Spleen (tissue), 11 donors: ENCODE measurements around the gene SAFB. TPM values are rescaled to one million over a fixed set of nuclear protein-coding genes. Genes with fewer than 3 reads are reported as not detected.

Experiments used
- DNase-seq: peaks from one replicate; pipeline ENCODE4 v3.0.0-alpha.2; 2020
- H3K27ac ChIP-seq, 8 donors: fragments of 200-600 bp; sonication (generic) in 7 of 8; 1 replicate in 4 of 8; 2 replicates in 4 of 8; pipeline versions ENCODE4 v1.5.0 to v1.8.0; 2016 to 2021; ENCODE audit warnings: inconsistent platforms in 4 of 8, mild to moderate bottlenecking in 4 of 8, moderate library complexity in 1 of 8
- H3K27me3 ChIP-seq, 7 donors: fragments of 200-600 bp; sonication (generic) in 6 of 7; replicated peaks in 1 of 7; 1 replicate in 4 of 7; 2 replicates in 3 of 7; pipeline versions ENCODE4 v1.5.0 to v1.8.0; 2016 to 2021; ENCODE audit warnings: inconsistent platforms in 3 of 7, mild to moderate bottlenecking in 1 of 7
- H3K36me3 ChIP-seq, 6 donors: fragments of 200-600 bp; sonication (generic) in 5 of 6; 1 replicate in 4 of 6; 2 replicates in 2 of 6; pipeline versions ENCODE4 v1.5.0 to v1.8.0; 2016 to 2021; ENCODE audit warnings: inconsistent platforms in 2 of 6
- H3K4me1 ChIP-seq, 6 donors: fragments of 200-600 bp; sonication (generic) in 5 of 6; 1 replicate in 3 of 6; 2 replicates in 3 of 6; pipeline versions ENCODE4 v1.5.0 to v1.8.0; 2016 to 2021; ENCODE audit warnings: inconsistent platforms in 3 of 6
- H3K4me3 ChIP-seq, 8 donors: fragments of 200-600 bp; sonication (generic) in 7 of 8; 1 replicate in 4 of 8; 2 replicates in 4 of 8; pipeline versions ENCODE4 v1.5.0 to v1.8.0; 2016 to 2021; ENCODE audit warnings: inconsistent platforms in 4 of 8, mild to moderate bottlenecking in 4 of 8, moderate library complexity in 2 of 8
- H3K9me3 ChIP-seq, 8 donors: fragments of 200-600 bp; sonication (generic) in 7 of 8; 1 replicate in 4 of 8; 2 replicates in 4 of 8; pipeline versions ENCODE4 v1.5.0 to v1.8.0; 2016 to 2021; ENCODE audit warnings: inconsistent platforms in 4 of 8
- POLR2A ChIP-seq, 3 donors: fragments of 450-650 bp; IDR thresholded peaks; one replicate each; pipeline ENCODE4 v1.5.1; 2017; ENCODE audit warnings: antibody characterized with exemption in 3 of 3, mild to moderate bottlenecking in 1 of 3
- POLR2AphosphoS5 ChIP-seq, 3 donors: sonication (generic); formaldehyde crosslinking; IDR thresholded peaks; one replicate each; pipeline ENCODE4 v1.5.1; 2017; ENCODE audit warnings: antibody characterized with exemption in 3 of 3
- WGBS, 5 donors: extraction: QIAGEN DNeasy Blood & Tissue Kit in 3 of 5; methylation state at CpG; one replicate each; pipeline versions ENCODE4 v1.1.5 to v1.1.7; 2013 to 2018; 5-methylcytosine and 5-hydroxymethylcytosine counted together
- intact Hi-C: fragments of 100-400 bp; cut with DNase I; formaldehyde crosslinking; loops from one replicate; pipeline ENCODE4 v1.15.0; 2023; ENCODE audit warnings: low total_unique reads
- polyA plus RNA-seq, 3 donors: library from polyadenylated mRNA; stranded (reverse); fragments of 200-250 nt; gene quantifications; one replicate each; pipeline ENCODE4 v1.2.1, GENCODE V29; 2013
- total RNA-seq, 7 donors: library from RNA; depleted of rRNA in 3 of 7; stranded (reverse); fragments of >200 nt in 3 of 7; fragmentation: NEBNext Ultra II Directional in 4 of 7; extraction: Animal tissue kit (Norgen Biotek cat#: 25700) in 4 of 7; gene quantifications; one replicate each; pipeline versions ENCODE4 v1.1.0 to v1.2.1, GENCODE V29; 2016 to 2021
- TF ChIP-seq, protein P1 (sequence below), 11 experiments: fragments of 200-600 bp in 7 of 11; fragments of 450-650 bp in 4 of 11; sonication (generic) in 4 of 11; IDR thresholded peaks in 8 of 11; conservative IDR thresholded peaks in 3 of 11; 1 replicate in 7 of 11; 2 replicates in 4 of 11; pipeline versions ENCODE4 v1.4.0 to v1.8.0; 2016 to 2021; ENCODE audit warnings: antibody characterized with exemption in 11 of 11, inconsistent platforms in 4 of 11, mild to moderate bottlenecking in 1 of 11
- donor health status: healthy with polysubstance abuse.
- donor health status: DM: no; HTN: no; CAD: no; lungs with moderate emphysema.
- donor health status: DM: no; HTN: no; CAD: no.
- donor health status: Bipolar disorder and iron deficiency.
- donor health status: healthy.
- donor health status: DM: no; HTN: no; CAD: no.
- donor health status: DM: yes; HTN: yes; CAD: no.

SAFB gene
- total and polyA plus RNA-seq, 10 donors: 41.7 to 161 (median 99.2) TPM

DNA sequence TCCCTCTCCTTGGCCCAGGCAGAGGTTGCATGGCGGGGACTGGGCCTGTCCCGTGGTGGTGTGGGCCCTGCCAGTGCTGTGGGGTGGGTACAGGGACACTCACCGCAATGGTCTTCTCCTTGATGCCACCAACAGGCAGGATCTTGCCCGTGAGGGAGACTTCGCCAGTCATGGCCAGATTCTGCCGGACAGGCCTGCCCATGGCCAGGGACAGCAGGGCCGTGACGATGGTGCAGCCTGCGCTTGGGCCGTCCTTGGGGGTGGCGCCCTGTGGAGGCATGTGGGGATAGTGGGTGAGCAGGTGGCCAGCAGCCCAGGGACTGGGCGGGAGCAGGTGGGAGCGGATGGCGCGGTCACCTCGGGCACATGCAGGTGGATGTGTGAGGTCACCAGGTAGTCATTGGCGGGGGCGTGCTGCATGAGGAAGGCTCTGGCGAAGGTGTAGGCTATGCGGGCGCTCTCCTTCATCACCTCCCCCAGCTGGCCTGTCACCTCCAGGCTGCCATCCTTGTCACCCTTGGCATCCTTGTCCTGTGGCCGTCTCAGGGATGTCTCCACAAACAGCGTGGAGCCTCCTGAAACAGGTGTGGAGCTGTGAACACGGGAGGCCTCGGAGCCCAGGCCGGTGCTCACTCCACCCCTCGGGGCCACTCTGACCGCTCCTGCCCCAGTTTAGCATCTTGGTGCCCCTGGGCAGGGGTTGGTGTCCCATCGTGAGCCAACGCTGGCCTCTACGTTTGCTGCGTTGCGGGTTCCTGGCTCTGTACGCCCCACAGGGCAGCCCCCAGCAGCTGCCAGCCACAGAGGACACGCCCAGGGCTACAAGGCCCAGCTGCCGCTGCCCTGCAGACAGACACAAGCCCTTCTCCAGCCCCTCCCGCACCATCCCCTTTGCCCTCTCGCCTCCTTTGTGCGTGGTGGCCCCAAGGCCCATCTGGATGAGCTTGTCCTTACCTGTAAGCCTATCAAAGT, 70.6 kb downstream of the SAFB start:
- Histone ChIP-seq H3K36me3 (peaks cover 4 to 73% (median 62%) of the 10 kb centered on the region in 6 donors), H3K4me1 (peaks cover 8 to 54% (median 41%) of the 10 kb centered on the region in 6 donors), H3K27ac (peak overlapping the region in 3 of 8 donors; percentile 92 to 94 (median 94)), H3K4me3 (no peak overlapping the region), H3K27me3 (no peaks in the 10 kb centered on the region), H3K9me3 (no peaks in the 10 kb centered on the region)
- DNase-seq: peak; percentile 80
- intact Hi-C loops: no loop called here
- TF ChIP-seq, protein P1, sequence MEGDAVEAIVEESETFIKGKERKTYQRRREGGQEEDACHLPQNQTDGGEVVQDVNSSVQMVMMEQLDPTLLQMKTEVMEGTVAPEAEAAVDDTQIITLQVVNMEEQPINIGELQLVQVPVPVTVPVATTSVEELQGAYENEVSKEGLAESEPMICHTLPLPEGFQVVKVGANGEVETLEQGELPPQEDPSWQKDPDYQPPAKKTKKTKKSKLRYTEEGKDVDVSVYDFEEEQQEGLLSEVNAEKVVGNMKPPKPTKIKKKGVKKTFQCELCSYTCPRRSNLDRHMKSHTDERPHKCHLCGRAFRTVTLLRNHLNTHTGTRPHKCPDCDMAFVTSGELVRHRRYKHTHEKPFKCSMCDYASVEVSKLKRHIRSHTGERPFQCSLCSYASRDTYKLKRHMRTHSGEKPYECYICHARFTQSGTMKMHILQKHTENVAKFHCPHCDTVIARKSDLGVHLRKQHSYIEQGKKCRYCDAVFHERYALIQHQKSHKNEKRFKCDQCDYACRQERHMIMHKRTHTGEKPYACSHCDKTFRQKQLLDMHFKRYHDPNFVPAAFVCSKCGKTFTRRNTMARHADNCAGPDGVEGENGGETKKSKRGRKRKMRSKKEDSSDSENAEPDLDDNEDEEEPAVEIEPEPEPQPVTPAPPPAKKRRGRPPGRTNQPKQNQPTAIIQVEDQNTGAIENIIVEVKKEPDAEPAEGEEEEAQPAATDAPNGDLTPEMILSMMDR (IDR thresholded peaks at IDR 0.05 in 8 of 11, conservative IDR thresholded peaks at IDR 0.05 in 3 of 11): no peak
- peak; percentile 46 to 77 (median 53) for TF ChIP-seq POLR2AphosphoS5 (IDR thresholded peaks at IDR 0.05)
- 79 to 88% (median 84%) methylated on average over 30 to 39 of the region's 39 CpGs for WGBS, 5 donors

DNA sequence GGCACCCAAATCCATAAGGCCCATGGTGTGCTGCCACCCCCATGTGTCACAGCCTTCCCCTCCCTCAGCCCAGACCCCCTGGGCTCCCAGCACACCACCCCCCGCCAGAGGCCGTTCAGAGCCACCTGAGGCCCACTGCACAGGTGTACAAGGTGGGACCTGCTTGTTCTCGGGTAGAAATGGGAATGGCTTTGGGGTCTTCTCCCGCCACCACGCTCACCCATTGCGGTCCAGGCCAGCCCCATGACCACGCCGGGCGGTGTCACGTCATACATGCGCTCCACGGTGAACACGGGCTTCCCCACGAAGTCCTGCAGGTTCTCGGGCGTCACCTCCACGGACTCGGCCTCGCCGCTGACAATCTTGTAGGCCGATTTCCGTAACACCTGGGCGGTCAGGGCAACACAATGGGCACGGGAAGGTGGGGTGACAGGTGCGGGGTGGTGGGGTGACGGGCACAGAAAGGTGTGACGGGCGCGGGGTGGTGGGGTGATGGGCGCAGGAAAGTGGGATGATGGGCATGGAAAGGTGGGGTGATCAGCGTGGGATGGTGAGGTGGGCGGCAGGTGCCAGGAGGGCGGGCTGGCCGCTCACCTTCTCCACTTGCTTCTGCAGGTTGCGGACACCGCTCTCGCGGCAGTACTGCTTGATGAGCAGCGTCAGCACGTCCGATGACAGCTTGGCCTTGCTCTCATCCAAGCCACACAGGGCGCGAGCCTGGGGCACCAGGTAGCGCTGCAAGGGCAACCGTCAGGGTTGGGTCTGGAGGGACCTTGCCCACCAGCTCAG, 71.5 kb downstream of the SAFB start:
- peaks cover 8 to 51% (median 39%) of the 10 kb centered on the region in 6 donors for H3K4me1 ChIP-seq
- TF ChIP-seq POLR2AphosphoS5 (IDR thresholded peaks at IDR 0.05): peak in 2 of 3 donors; percentile 23 to 51
- TF ChIP-seq, protein P1 (IDR thresholded peaks at IDR 0.05 in 8 of 11, conservative IDR thresholded peaks at IDR 0.05 in 3 of 11): no peak
- intact Hi-C loops: no loop called here
- peaks cover 4 to 82% (median 71%) of the 10 kb centered on the region in 6 donors for H3K36me3 ChIP-seq
- WGBS, 5 donors: 89 to 93% (median 90%) methylated on average over 37 to 45 of the region's 45 CpGs
- H3K4me3 ChIP-seq: no peak overlapping the region
- no peaks in the 10 kb centered on the region for H3K9me3 ChIP-seq
- H3K27me3 ChIP-seq: no peaks in the 10 kb centered on the region
- DNase-seq: peak; percentile 79
- peak overlapping the region in 1 of 8 donors; percentile 92 for H3K27ac ChIP-seq

GRCh38 chr19:5694956-5695648, 72.2 kb downstream of the SAFB start:
- 87 to 100% (median 89%) methylated on average over 2 to 8 of the region's 8 CpGs for WGBS, 5 donors
- no peaks in the 10 kb centered on the region for H3K27me3 ChIP-seq
- DNase-seq: no peak
- intact Hi-C loops: no loop called here
- H3K4me1 ChIP-seq: peaks cover 8 to 44% (median 32%) of the 10 kb centered on the region in 6 donors
- no peak for TF ChIP-seq POLR2AphosphoS5 (IDR thresholded peaks at IDR 0.05)
- no peak for TF ChIP-seq POLR2A (IDR thresholded peaks at IDR 0.05)
- TF ChIP-seq, protein P1 (IDR thresholded peaks at IDR 0.05 in 8 of 11, conservative IDR thresholded peaks at IDR 0.05 in 3 of 11): no peak
- H3K9me3 ChIP-seq: no peaks in the 10 kb centered on the region
- H3K36me3 ChIP-seq: peaks cover 4 to 89% (median 78%) of the 10 kb centered on the region in 6 donors
- H3K4me3 ChIP-seq: no peak overlapping the region
- H3K27ac ChIP-seq: peak overlapping the region in 1 of 8 donors; percentile 6
